ENCODE data around the gene MAST4.

Gene MAST4

GRCh38 chr5:66884564-66885243, 288.5 kb downstream of the MAST4 start:
- ChIA-PET CTCF (interaction anchor here (0.6 to 1.1 kb wide), 4 partner anchors 12 to 578 kb away, joined by 3 read pairs; no protein-coding TSS in a partner anchor), POLR2A (no interaction called here)
- Histone ChIP-seq H3K9me3 (ENCODE audit: control insufficient read depth, insufficient read depth, low read depth, low read length) (no peaks in the 10 kb centered on the region), H3K4me3 (ENCODE audit: low read depth, low read length) (no peak overlapping the region), H3K4me1 (ENCODE audit: control insufficient read depth, insufficient read depth, low read length) (peaks cover 13% of the 10 kb centered on the region), H3K27ac (ENCODE audit: extremely low read depth, low read depth, low read length) (no peak overlapping the region), H3K36me3 (ENCODE audit: control insufficient read depth in 2 of 2, insufficient read depth in 1 of 2, low read length in 2 of 2) (no peaks in the 10 kb centered on the region)
- TF ChIP-seq OSR2 (tag by site-specific recombination; IDR thresholded peaks at IDR 0.05) (no peak), ZNF776 (tag by site-specific recombination; IDR thresholded peaks at IDR 0.05; ENCODE audit: borderline replicate concordance) (no peak)

DNA sequence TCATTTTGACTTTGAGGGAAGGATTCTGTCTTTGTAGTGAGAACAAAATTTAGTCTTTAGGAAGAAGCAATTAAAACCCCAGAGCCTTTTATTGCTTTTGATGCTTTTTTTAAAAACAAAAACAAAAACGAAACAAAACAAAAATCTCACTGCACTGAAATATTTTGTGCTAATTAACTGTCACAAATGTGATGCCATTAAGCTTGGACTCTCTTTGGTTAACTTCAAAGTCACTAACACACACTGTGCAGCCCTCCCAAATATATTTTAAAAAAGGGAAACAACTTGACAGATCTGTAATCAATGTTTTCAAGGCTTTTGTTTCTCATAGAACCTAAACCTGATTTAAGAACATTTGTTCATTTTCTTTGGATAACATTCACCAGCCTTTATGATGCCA, 290.7 kb downstream of the MAST4 start:
- ChIA-PET CTCF (interaction anchor here (0.6 kb wide), 1 partner anchor 72 kb away, joined by 3 read pairs; no protein-coding TSS in a partner anchor), POLR2A (no interaction called here)
- Histone ChIP-seq H3K27ac (ENCODE audit: extremely low read depth, low read depth, low read length) (no peak overlapping the region), H3K4me1 (ENCODE audit: control insufficient read depth, insufficient read depth, low read length) (peaks cover 4% of the 10 kb centered on the region), H3K9me3 (ENCODE audit: control insufficient read depth, insufficient read depth, low read depth, low read length) (no peaks in the 10 kb centered on the region), H3K4me3 (ENCODE audit: low read depth, low read length) (no peak overlapping the region), H3K36me3 (ENCODE audit: control insufficient read depth in 2 of 2, insufficient read depth in 1 of 2, low read length in 2 of 2) (no peaks in the 10 kb centered on the region)
- TF ChIP-seq ZNF155 (tag by site-specific recombination; IDR thresholded peaks at IDR 0.05) (no peak), ZBTB48 (tag by site-specific recombination; IDR thresholded peaks at IDR 0.05) (no peak), ZNF239 (tag by site-specific recombination; IDR thresholded peaks at IDR 0.05) (no peak)
- TF ChIP-seq, protein P1, sequence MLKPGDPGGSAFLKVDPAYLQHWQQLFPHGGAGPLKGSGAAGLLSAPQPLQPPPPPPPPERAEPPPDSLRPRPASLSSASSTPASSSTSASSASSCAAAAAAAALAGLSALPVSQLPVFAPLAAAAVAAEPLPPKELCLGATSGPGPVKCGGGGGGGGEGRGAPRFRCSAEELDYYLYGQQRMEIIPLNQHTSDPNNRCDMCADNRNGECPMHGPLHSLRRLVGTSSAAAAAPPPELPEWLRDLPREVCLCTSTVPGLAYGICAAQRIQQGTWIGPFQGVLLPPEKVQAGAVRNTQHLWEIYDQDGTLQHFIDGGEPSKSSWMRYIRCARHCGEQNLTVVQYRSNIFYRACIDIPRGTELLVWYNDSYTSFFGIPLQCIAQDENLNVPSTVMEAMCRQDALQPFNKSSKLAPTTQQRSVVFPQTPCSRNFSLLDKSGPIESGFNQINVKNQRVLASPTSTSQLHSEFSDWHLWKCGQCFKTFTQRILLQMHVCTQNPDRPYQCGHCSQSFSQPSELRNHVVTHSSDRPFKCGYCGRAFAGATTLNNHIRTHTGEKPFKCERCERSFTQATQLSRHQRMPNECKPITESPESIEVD (tag by site-specific recombination; IDR thresholded peaks at IDR 0.05): no peak

GRCh38 chr5:66888613-66889012, 292.4 kb downstream of the MAST4 start:
- no peaks in the 10 kb centered on the region for H3K36me3 ChIP-seq (ENCODE audit: control insufficient read depth in 2 of 2, insufficient read depth in 1 of 2, low read length in 2 of 2)
- no peaks in the 10 kb centered on the region for H3K9me3 ChIP-seq (ENCODE audit: control insufficient read depth, insufficient read depth, low read depth, low read length)
- CTCF ChIA-PET: interaction anchor here (0.9 kb wide), 1 partner anchor 268 kb away, joined by 4 read pairs; no protein-coding TSS in a partner anchor
- POLR2A ChIA-PET: no interaction called here
- no peaks in the 10 kb centered on the region; the same call in 1 of the 2 replicates for H3K4me1 ChIP-seq (ENCODE audit: control insufficient read depth, insufficient read depth, low read length)
- no peak overlapping the region for H3K4me3 ChIP-seq (ENCODE audit: low read depth, low read length)
- TF ChIP-seq OSR2 (tag by site-specific recombination; IDR thresholded peaks at IDR 0.05): no peak
- TF ChIP-seq, protein P2, sequence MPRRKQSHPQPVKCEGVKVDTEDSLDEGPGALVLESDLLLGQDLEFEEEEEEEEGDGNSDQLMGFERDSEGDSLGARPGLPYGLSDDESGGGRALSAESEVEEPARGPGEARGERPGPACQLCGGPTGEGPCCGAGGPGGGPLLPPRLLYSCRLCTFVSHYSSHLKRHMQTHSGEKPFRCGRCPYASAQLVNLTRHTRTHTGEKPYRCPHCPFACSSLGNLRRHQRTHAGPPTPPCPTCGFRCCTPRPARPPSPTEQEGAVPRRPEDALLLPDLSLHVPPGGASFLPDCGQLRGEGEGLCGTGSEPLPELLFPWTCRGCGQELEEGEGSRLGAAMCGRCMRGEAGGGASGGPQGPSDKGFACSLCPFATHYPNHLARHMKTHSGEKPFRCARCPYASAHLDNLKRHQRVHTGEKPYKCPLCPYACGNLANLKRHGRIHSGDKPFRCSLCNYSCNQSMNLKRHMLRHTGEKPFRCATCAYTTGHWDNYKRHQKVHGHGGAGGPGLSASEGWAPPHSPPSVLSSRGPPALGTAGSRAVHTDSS (tag by site-specific recombination; IDR thresholded peaks at IDR 0.05): no peak
- no peak for TF ChIP-seq ZNF354C (tag by site-specific recombination; IDR thresholded peaks at IDR 0.05; ENCODE audit: borderline replicate concordance, low read depth)
- TF ChIP-seq KLF1 (tag by site-specific recombination; IDR thresholded peaks at IDR 0.05): no peak
- no peak for TF ChIP-seq KLF16 (tag by site-specific recombination; IDR thresholded peaks at IDR 0.05)
- TF ChIP-seq ZNF548 (tag by site-specific recombination; IDR thresholded peaks at IDR 0.05): no peak
- no peak for TF ChIP-seq ZNF133 (tag by site-specific recombination; IDR thresholded peaks at IDR 0.05)
- TF ChIP-seq GFI1B (tag by site-specific recombination; IDR thresholded peaks at IDR 0.05): no peak
- TF ChIP-seq ZNF664 (tag by site-specific recombination; IDR thresholded peaks at IDR 0.05): no peak
- TF ChIP-seq, protein P3, sequence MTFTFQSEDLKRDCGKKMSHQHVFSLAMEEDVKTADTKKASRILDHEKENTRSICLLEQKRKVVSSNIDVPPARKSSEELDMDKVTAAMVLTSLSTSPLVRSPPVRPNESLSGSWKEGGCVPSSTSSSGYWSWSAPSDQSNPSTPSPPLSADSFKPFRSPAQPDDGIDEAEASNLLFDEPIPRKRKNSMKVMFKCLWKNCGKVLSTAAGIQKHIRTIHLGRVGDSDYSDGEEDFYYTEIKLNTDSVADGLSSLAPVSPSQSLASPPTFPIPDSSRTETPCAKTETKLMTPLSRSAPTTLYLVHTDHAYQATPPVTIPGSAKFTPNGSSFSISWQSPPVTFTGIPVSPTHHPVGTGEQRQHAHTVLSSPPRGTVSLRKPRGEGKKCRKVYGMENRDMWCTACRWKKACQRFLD (tag by site-specific recombination; IDR thresholded peaks at IDR 0.05): no peak
- TF ChIP-seq ZNF302 (tag by site-specific recombination; IDR thresholded peaks at IDR 0.05; ENCODE audit: low read depth): no peak
- no peak overlapping the region for H3K27ac ChIP-seq (ENCODE audit: extremely low read depth, low read depth, low read length)
